Measurements from ENCODE around the gene IFNK. TPM values are rescaled to one million over a fixed set of nuclear protein-coding genes. Genes with fewer than 3 reads are reported as not detected.

Gene IFNK
- total RNA-seq, 2 experiments from 2014 or later: not detected

- ChIA-PET CTCF (no interaction called here), POLR2A (no interaction called here)
- DNase-seq (no peak), ATAC-seq (ENCODE audit: poor library complexity) (no peak)
- no peak for TF ChIP-seq CTCF (IDR thresholded peaks at IDR 0.05)
- H3K36me3 ChIP-seq (ENCODE audit: insufficient read depth, low read length): no peaks in the 10 kb centered on the region
- no peaks in the 10 kb centered on the region for H3K9me3 ChIP-seq (ENCODE audit: control insufficient read depth in 1 of 2, insufficient read depth in 1 of 2, low read length in 2 of 2)
- H3K4me3 ChIP-seq (ENCODE audit: low read length): no peak overlapping the region
- Mint-ChIP-seq H3K4me3 (no peak overlapping the region), H3K27ac (no peak overlapping the region), H3K27me3 (no peaks in the 10 kb centered on the region), H3K9me3 (no peaks in the 10 kb centered on the region), H3K4me1 (ENCODE audit: low read depth) (peaks cover 17% of the 10 kb centered on the region), H3K36me3 (ENCODE audit: low read depth) (peaks cover 4% of the 10 kb centered on the region)
- H3K27me3 ChIP-seq (ENCODE audit: control insufficient read depth in 1 of 2, insufficient read depth in 2 of 2, low read length in 2 of 2): no peaks in the 10 kb centered on the region
- no peaks in the 10 kb centered on the region for H3K4me1 ChIP-seq (ENCODE audit: insufficient read depth, low read length)
- H3K27ac ChIP-seq (ENCODE audit: low read depth in 1 of 2, low read length in 2 of 2): no peak overlapping the region
- intact Hi-C loops (cut with DNase I, micrococcal nuclease): loop anchor here in 1 of 2 experiments (10.0 kb wide), 1 partner anchor 53 kb away; no protein-coding TSS in a partner anchor
Observed at GRCh38 chr9:27487927-27488326, 36.2 kb upstream of the IFNK start.

GRCh38 chr9:27489087-27489876, 34.8 kb upstream of the IFNK start:
- no peak for DNase-seq
- POLR2A ChIA-PET: no interaction called here
- no peak for TF ChIP-seq CTCF (IDR thresholded peaks at IDR 0.05)
- no peak overlapping the region for H3K27ac Mint-ChIP-seq
- CTCF ChIA-PET: interaction anchor here (0.6 kb wide), 1 partner anchor 32 kb away, joined by 3 read pairs; no protein-coding TSS in a partner anchor
- no peaks in the 10 kb centered on the region for H3K9me3 Mint-ChIP-seq
- no peaks in the 10 kb centered on the region for H3K36me3 ChIP-seq (ENCODE audit: insufficient read depth, low read length)
- H3K9me3 ChIP-seq (ENCODE audit: control insufficient read depth in 1 of 2, insufficient read depth in 1 of 2, low read length in 2 of 2): peaks cover 0 to under 1% of the 10 kb centered on the region in 2 experiments
- no peaks in the 10 kb centered on the region for H3K27me3 ChIP-seq (ENCODE audit: control insufficient read depth in 1 of 2, insufficient read depth in 2 of 2, low read length in 2 of 2)
- peaks cover 6% of the 10 kb centered on the region for H3K36me3 Mint-ChIP-seq (ENCODE audit: low read depth)
- no peak for ATAC-seq (ENCODE audit: poor library complexity)
- no peaks in the 10 kb centered on the region for H3K4me1 ChIP-seq (ENCODE audit: insufficient read depth, low read length)
- intact Hi-C loops (cut with DNase I, micrococcal nuclease): loop anchor here in 1 of 2 experiments (10.0 kb wide), 1 partner anchor 54 kb away; no protein-coding TSS in a partner anchor
- no peak overlapping the region for H3K4me3 Mint-ChIP-seq
- no peak overlapping the region for H3K4me3 ChIP-seq (ENCODE audit: low read length)
- no peak overlapping the region for H3K27ac ChIP-seq (ENCODE audit: low read depth in 1 of 2, low read length in 2 of 2)
- peaks cover 17% of the 10 kb centered on the region for H3K4me1 Mint-ChIP-seq (ENCODE audit: low read depth)
- no peaks in the 10 kb centered on the region for H3K27me3 Mint-ChIP-seq

GRCh38 chr9:27491154-27491553, 32.9 kb upstream of the IFNK start:
- peak in 2 of 14 experiments; percentile 13 to 32 for DNase-seq
- POLR2A ChIA-PET: no interaction called here
- no peak for ATAC-seq (ENCODE audit: poor library complexity)
- Histone ChIP-seq H3K4me1 (ENCODE audit: insufficient read depth, low read length) (no peaks in the 10 kb centered on the region), H3K27me3 (ENCODE audit: control insufficient read depth in 1 of 2, insufficient read depth in 2 of 2, low read length in 2 of 2) (no peaks in the 10 kb centered on the region), H3K9me3 (ENCODE audit: control insufficient read depth in 1 of 2, insufficient read depth in 1 of 2, low read length in 2 of 2) (peaks cover 0 to 4% of the 10 kb centered on the region in 2 experiments), H3K27ac (ENCODE audit: low read depth in 1 of 2, low read length in 2 of 2) (no peak overlapping the region), H3K4me3 (ENCODE audit: low read length) (no peak overlapping the region), H3K36me3 (ENCODE audit: insufficient read depth, low read length) (no peaks in the 10 kb centered on the region)
- Mint-ChIP-seq H3K27ac (no peak overlapping the region), H3K27me3 (no peaks in the 10 kb centered on the region), H3K4me3 (no peak overlapping the region), H3K36me3 (ENCODE audit: low read depth) (peaks cover 6% of the 10 kb centered on the region), H3K4me1 (ENCODE audit: low read depth) (peaks cover under 1% of the 10 kb centered on the region), H3K9me3 (no peaks in the 10 kb centered on the region)
- no peak for TF ChIP-seq CTCF (IDR thresholded peaks at IDR 0.05)
- intact Hi-C loops (cut with DNase I, micrococcal nuclease): loop anchor here in 1 of 2 experiments (10.0 kb wide), 1 partner anchor 66 kb away; no protein-coding TSS in a partner anchor
- CTCF ChIA-PET: no interaction called here

All from CD4-positive, alpha-beta T cell (primary cell).